ENCODE data around the gene MTR. TPM values are rescaled to one million over a fixed set of nuclear protein-coding genes. Genes with fewer than 3 reads are reported as not detected.
"Not testable (repeated sequence)": the region's sequence is repeated elsewhere in the genome, so short reads cannot be mapped to it uniquely, and the experiment has no call there.

Gene MTR
- total RNA-seq, 1 experiment from 2014 or later, result 26.0 TPM

GRCh38 chr1:236893626-236894545, 98.8 kb downstream of the MTR start:
- no peak overlapping the region for H3K4me3 ChIP-seq
- no peaks in the 10 kb centered on the region for H3K27me3 ChIP-seq (replicated peaks)
- no peaks in the 10 kb centered on the region for H3K9me3 ChIP-seq (replicated peaks)
- H3K27ac ChIP-seq, result no peak overlapping the region
- peaks cover 44% of the 10 kb centered on the region for H3K36me3 ChIP-seq
- no peak for DNase-seq (ENCODE audit: low read depth in 1 of 2, low spot score in 2 of 2)
- no peaks in the 10 kb centered on the region for H3K4me1 ChIP-seq (replicated peaks)

GRCh38 chr1:236895665-236896387, 100.7 kb downstream of the MTR start:
- Histone ChIP-seq H3K36me3 (peaks cover 40% of the 10 kb centered on the region), H3K4me1 (replicated peaks) (no peaks in the 10 kb centered on the region), H3K9me3 (replicated peaks) (no peaks in the 10 kb centered on the region), H3K4me3 (no peak overlapping the region), H3K27ac (no peak overlapping the region), H3K27me3 (replicated peaks) (no peaks in the 10 kb centered on the region)
- no peak for DNase-seq (ENCODE audit: low read depth in 1 of 2, low spot score in 2 of 2)

DNA sequence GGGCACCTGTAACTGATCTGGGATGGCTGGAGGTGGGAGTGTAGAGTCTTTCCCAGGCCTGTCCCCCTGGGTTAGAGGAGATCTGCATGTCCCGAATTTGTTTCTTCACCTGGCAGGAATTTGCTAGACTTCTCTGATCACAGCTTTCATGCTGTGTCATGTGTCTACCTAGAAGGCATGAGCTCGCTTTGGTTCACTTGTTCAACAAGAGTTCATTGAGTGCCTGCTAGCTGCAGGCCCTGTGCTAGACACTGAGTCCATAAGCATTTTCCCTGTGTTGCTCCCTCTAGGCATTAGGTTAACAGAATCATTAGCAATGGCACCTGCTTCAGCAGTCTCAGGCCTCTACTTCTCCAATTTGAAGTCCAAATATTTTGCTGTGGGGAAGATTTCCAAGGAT, 101.6 kb downstream of the MTR start:
- H3K36me3 ChIP-seq, result peaks cover 33% of the 10 kb centered on the region
- no peak overlapping the region for H3K27ac ChIP-seq
- DNase-seq (ENCODE audit: low read depth in 1 of 2, low spot score in 2 of 2), result no peak

DNA sequence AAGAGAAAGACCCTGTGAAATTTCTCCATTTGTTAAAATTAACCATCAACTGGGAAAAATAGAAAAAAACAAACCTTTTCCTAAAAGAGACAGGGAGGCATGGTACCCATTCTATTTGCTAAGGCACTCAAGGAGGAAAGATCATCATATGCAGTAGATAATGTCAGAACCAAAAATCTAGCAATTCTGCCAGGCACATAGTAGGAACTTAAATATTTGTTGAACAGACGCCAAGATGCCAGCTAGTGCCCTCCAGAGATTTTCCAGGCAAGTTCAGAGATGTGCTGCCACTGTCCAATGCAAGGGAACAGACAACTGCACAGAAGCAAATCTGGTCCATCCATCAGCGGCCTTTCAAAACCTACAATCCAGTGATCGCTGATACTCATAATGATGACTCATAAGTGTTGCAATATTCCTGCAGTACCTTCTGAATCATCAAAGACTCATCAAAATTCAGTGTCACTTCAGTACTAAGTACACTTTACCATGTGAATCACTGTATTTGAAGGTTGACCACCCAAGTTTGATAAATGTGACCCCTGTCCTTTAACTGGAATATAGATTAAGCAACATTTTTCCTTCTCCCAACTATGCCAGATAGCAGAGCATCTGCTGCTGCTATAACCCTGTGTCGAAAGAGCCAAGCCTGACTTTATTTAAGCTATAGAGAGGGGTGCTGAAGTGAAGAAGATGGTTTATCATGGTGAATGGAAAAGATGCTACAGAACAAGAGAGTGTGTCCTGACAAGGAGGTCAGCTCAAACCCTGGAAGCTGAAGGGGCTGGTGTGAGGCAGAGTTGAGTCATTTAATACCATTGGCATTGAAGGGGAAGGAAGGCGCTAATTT, 110.0 kb downstream of the MTR start:
- no peaks in the 10 kb centered on the region for H3K27me3 ChIP-seq (replicated peaks)
- H3K27ac ChIP-seq, result peak overlapping the region; percentile 40
- DNase-seq (ENCODE audit: low read depth in 1 of 2, low spot score in 2 of 2), result peak in 1 of 2 experiments; percentile 55
- peaks cover 12% of the 10 kb centered on the region for H3K4me1 ChIP-seq (replicated peaks)
- H3K9me3 ChIP-seq (replicated peaks), result no peaks in the 10 kb centered on the region
- H3K36me3 ChIP-seq, result no peaks in the 10 kb centered on the region
- no peak overlapping the region for H3K4me3 ChIP-seq

More for the DNA sequence above, 101.6 kb downstream of the MTR start:
- no peaks in the 10 kb centered on the region for H3K4me1 ChIP-seq (replicated peaks)
- no peaks in the 10 kb centered on the region for H3K27me3 ChIP-seq (replicated peaks)
- no peak overlapping the region for H3K4me3 ChIP-seq
- H3K9me3 ChIP-seq (replicated peaks), result no peaks in the 10 kb centered on the region

DNA sequence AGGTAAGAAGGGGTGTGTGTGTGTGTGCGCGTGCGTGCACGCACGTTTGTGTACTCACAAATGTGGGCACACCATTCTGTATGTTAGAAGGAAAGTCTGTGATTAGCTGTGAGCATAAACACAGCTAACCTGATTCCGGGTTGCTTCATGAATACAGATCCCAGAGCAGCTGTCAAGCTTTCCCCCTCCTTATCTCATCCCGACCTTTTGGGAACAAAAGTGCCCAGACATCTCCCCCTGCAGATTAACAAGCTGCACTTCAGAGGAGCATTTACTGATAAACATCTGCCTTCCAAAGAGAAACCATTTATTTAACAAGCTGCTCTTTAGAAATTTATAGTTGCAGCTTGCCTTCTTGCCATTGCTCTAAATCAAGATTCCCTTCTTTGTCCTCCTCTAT, 112.1 kb downstream of the MTR start:
- no peaks in the 10 kb centered on the region for H3K36me3 ChIP-seq
- no peaks in the 10 kb centered on the region for H3K27me3 ChIP-seq (replicated peaks)
- peaks cover 12% of the 10 kb centered on the region for H3K4me1 ChIP-seq (replicated peaks)
- no peak for DNase-seq (ENCODE audit: low read depth in 1 of 2, low spot score in 2 of 2)
- H3K4me3 ChIP-seq, result no peak overlapping the region
- H3K9me3 ChIP-seq (replicated peaks), result no peaks in the 10 kb centered on the region
- H3K27ac ChIP-seq, result no peak overlapping the region

GRCh38 chr1:236908669-236909068, 113.6 kb downstream of the MTR start:
- DNase-seq (ENCODE audit: low read depth in 1 of 2, low spot score in 2 of 2), result no peak
- H3K36me3 ChIP-seq, result no peaks in the 10 kb centered on the region
- H3K9me3 ChIP-seq (replicated peaks), result no peaks in the 10 kb centered on the region
- H3K27ac ChIP-seq, result no peak overlapping the region
- H3K27me3 ChIP-seq (replicated peaks), result no peaks in the 10 kb centered on the region
- no peak overlapping the region for H3K4me3 ChIP-seq
- H3K4me1 ChIP-seq (replicated peaks), result peaks cover 12% of the 10 kb centered on the region

- H3K4me1 ChIP-seq (replicated peaks); DNase-seq (ENCODE audit: low read depth in 1 of 2, low spot score in 2 of 2); H3K9me3 ChIP-seq (replicated peaks); H3K36me3 ChIP-seq; H3K27me3 ChIP-seq (replicated peaks); H3K4me3 ChIP-seq; H3K27ac ChIP-seq: not testable (repeated sequence)
These were observed 116.0 kb downstream of the MTR start for GRCh38 chr1:236911047-236911446.

- no peaks in the 10 kb centered on the region for H3K4me1 ChIP-seq (replicated peaks)
- DNase-seq (ENCODE audit: low read depth in 1 of 2, low spot score in 2 of 2), result no peak
- H3K36me3 ChIP-seq, result no peaks in the 10 kb centered on the region
- no peak overlapping the region for H3K4me3 ChIP-seq
- no peak overlapping the region for H3K27ac ChIP-seq
- no peaks in the 10 kb centered on the region for H3K9me3 ChIP-seq (replicated peaks)
- no peaks in the 10 kb centered on the region for H3K27me3 ChIP-seq (replicated peaks)
These were observed 118.4 kb downstream of the MTR start for GRCh38 chr1:236913371-236914037.

GRCh38 chr1:236914375-236914774, 119.3 kb downstream of the MTR start:
- Histone ChIP-seq H3K9me3 (replicated peaks) (no peaks in the 10 kb centered on the region), H3K27ac (no peak overlapping the region), H3K4me1 (replicated peaks) (no peaks in the 10 kb centered on the region), H3K4me3 (no peak overlapping the region), H3K36me3 (no peaks in the 10 kb centered on the region), H3K27me3 (replicated peaks) (no peaks in the 10 kb centered on the region)
- DNase-seq (ENCODE audit: low read depth in 1 of 2, low spot score in 2 of 2), result no peak

DNA sequence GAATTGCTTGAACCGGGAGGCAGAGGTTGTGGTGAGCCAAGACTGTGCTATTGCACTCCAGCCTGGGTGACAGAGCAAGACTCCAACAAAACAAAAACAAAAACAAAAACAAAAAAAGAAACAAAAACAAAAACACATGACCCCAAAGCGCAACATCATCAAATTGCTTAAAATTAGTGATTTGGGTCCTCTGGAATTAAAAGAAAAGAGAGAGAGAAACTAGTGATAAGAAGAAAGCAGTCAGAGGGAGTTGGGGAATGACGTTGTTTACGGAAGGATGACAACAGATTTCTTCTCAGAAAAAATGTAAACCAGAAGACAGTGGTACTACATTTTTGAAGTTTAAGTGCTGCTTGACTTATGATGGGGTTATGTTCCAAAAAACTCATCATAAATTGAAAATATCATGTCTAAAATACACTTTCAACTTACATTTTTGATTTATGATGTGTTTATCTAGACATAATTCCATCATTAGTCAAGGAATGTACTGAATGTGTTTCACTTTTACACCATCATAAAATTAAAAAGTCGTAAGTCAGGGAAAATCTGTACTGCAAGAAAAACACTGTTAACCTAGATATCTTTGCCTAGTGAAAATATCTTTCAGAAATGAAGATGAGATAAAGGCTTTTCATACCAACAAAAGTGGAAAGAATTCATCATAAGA, 121.2 kb downstream of the MTR start:
- no peak for DNase-seq (ENCODE audit: low read depth in 1 of 2, low spot score in 2 of 2)

GRCh38 chr1:236917448-236917847, 122.4 kb downstream of the MTR start:
- Histone ChIP-seq H3K36me3 (no peaks in the 10 kb centered on the region), H3K4me3 (no peak overlapping the region), H3K9me3 (replicated peaks) (no peaks in the 10 kb centered on the region), H3K27ac (no peak overlapping the region), H3K4me1 (replicated peaks) (no peaks in the 10 kb centered on the region), H3K27me3 (replicated peaks) (no peaks in the 10 kb centered on the region)
- DNase-seq (ENCODE audit: low read depth in 1 of 2, low spot score in 2 of 2), result no peak

More for the DNA sequence above, 121.2 kb downstream of the MTR start:
- no peaks in the 10 kb centered on the region for H3K36me3 ChIP-seq
- H3K9me3 ChIP-seq (replicated peaks), result no peaks in the 10 kb centered on the region
- H3K4me3 ChIP-seq, result no peak overlapping the region
- H3K27ac ChIP-seq, result no peak overlapping the region
- no peaks in the 10 kb centered on the region for H3K27me3 ChIP-seq (replicated peaks)
- H3K4me1 ChIP-seq (replicated peaks), result no peaks in the 10 kb centered on the region

GRCh38 chr1:236920286-236920894, 125.3 kb downstream of the MTR start:
- Histone ChIP-seq H3K4me3 (no peak overlapping the region), H3K36me3 (no peaks in the 10 kb centered on the region), H3K27ac (no peak overlapping the region), H3K27me3 (replicated peaks) (no peaks in the 10 kb centered on the region), H3K4me1 (replicated peaks) (no peaks in the 10 kb centered on the region), H3K9me3 (replicated peaks) (no peaks in the 10 kb centered on the region)
- no peak for DNase-seq (ENCODE audit: low read depth in 1 of 2, low spot score in 2 of 2)
